PC-9 (cell line): ENCODE measurements around the gene EXOSC7. TPM values are rescaled to one million over a fixed set of nuclear protein-coding genes. Genes with fewer than 3 reads are reported as not detected.

Source experiments
- BruUV-seq: library from RNA; stranded (reverse); fragments of 400-500 nt; replicated peaks from 2 replicates; lab custom pipeline; 2021; lab: Mats Ljungman, UMichigan
- CTCF ChIA-PET: fragments of 300-600 bp; sonication (Branson Sonifier 250); formaldehyde crosslinking; loops from one replicate; lab custom pipeline; 2022; ENCODE audit warnings: antibody characterized with exemption; lab: Charles Lee
- POLR2A ChIA-PET: fragments of 300-600 bp; sonication (Branson Sonifier 250); formaldehyde crosslinking; loops from one replicate; lab custom pipeline; 2022; ENCODE audit warnings: antibody characterized with exemption; ENCODE audit not compliant: unreplicated experiment; lab: Charles Lee
- DNase-seq, 2 experiments: peaks; one replicate each; pipeline versions ENCODE4 v3.0.0 to v3.0.0-alpha.2; 2015 to 2022; ENCODE audit warnings: mixed read lengths in 1 of 2
- H2AFZ ChIP-seq: fragments of 200-600 bp; sonication (generic); 2 replicates; pipeline ENCODE4 v1.8.1; 2017; ENCODE audit warnings: antibody characterized with exemption
- H3F3A ChIP-seq: fragments of 200-600 bp; sonication (generic); 2 replicates; pipeline ENCODE4 v1.8.1; 2017; ENCODE audit warnings: antibody characterized with exemption, mild to moderate bottlenecking, low read depth; ENCODE audit not compliant: insufficient read depth
- H3K27ac ChIP-seq: fragments of 200-600 bp; sonication (generic); 2 replicates; pipeline ENCODE4 v1.6.1; 2016; ENCODE audit warnings: mixed run types
- H3K27me3 ChIP-seq: fragments of 200-600 bp; sonication (generic); 2 replicates; pipeline ENCODE4 v1.6.1; 2016; ENCODE audit warnings: low read depth, mixed run types; ENCODE audit not compliant: insufficient read depth
- H3K36me3 ChIP-seq: fragments of 200-600 bp; sonication (generic); 2 replicates; pipeline ENCODE4 v1.6.1; 2016; ENCODE audit warnings: low read depth, mixed run types
- H3K4me1 ChIP-seq: fragments of 200-600 bp; sonication (generic); replicated peaks from 2 replicates; pipeline ENCODE4 v1.6.1; 2016; ENCODE audit warnings: mixed run types; ENCODE audit not compliant: insufficient read depth
- H3K4me2 ChIP-seq: fragments of 200-600 bp; sonication (generic); 2 replicates; pipeline ENCODE4 v1.6.1; 2017; ENCODE audit warnings: mixed run types
- H3K4me3 ChIP-seq: fragments of 200-600 bp; sonication (generic); 2 replicates; pipeline ENCODE4 v1.6.1; 2016; ENCODE audit warnings: mixed run types
- H3K79me2 ChIP-seq: fragments of 200-600 bp; sonication (generic); 2 replicates; pipeline ENCODE4 v1.6.1; 2017; ENCODE audit warnings: low read depth, mixed run types
- H3K9me2 ChIP-seq: fragments of 200-600 bp; sonication (generic); 2 replicates; pipeline ENCODE4 v1.8.1; 2017; ENCODE audit warnings: mild to moderate bottlenecking; ENCODE audit not compliant: insufficient read depth
- H3K9me3 ChIP-seq: fragments of 200-600 bp; sonication (generic); 2 replicates; pipeline ENCODE4 v1.8.1; 2016; ENCODE audit warnings: low read depth; ENCODE audit not compliant: insufficient read depth
- H4K20me1 ChIP-seq: fragments of 200-600 bp; sonication (generic); 2 replicates; pipeline ENCODE4 v1.8.1; 2017; ENCODE audit not compliant: insufficient read depth
- EZH2 ChIP-seq: fragments of 200-600 bp; sonication (generic); IDR thresholded peaks from 2 replicates; pipeline ENCODE4 v1.8.0; 2017; ENCODE audit warnings: antibody characterized with exemption, low read depth
- intact Hi-C: fragments of 100-400 bp; cut with micrococcal nuclease; formaldehyde crosslinking; loops from one replicate; pipeline ENCODE4 v1.10.0; 2022; ENCODE audit not compliant: unreplicated experiment
- total RNA-seq: library from RNA; stranded (reverse); gene quantifications from 2 replicates; pipeline ENCODE4 v1.2.3, GENCODE V29; 2021
- TF ChIP-seq, protein P1 (sequence below): fragments of 200-600 bp; sonication (generic); conservative IDR thresholded peaks from 2 replicates; pipeline ENCODE4 v1.6.1; 2017; ENCODE audit warnings: mixed run types, antibody characterized with exemption, mild to moderate bottlenecking, moderate library complexity

EXOSC7 gene
- total RNA-seq, 1 experiment from 2014 or later: 56.2 TPM

GRCh38 chr3:45003859-45004258 lies 27.8 kb downstream of the EXOSC7 start:
- DNase-seq: no peak
- no peak overlapping the region for H3K4me3 ChIP-seq
- no peaks in the 10 kb centered on the region for H3K4me1 ChIP-seq
- ChIA-PET CTCF (no interaction called here), POLR2A (no interaction called here)
- no peaks in the 10 kb centered on the region for H3F3A ChIP-seq
- H4K20me1 ChIP-seq: no peaks in the 10 kb centered on the region
- H3K9me2 ChIP-seq: no peaks in the 10 kb centered on the region
- H3K9me3 ChIP-seq: no peaks in the 10 kb centered on the region
- peaks cover 17% of the 10 kb centered on the region; the same call in 1 of the 2 replicates for H3K36me3 ChIP-seq
- no peaks in the 10 kb centered on the region for H3K27me3 ChIP-seq
- no peak for TF ChIP-seq EZH2
- TF ChIP-seq, protein P1, sequence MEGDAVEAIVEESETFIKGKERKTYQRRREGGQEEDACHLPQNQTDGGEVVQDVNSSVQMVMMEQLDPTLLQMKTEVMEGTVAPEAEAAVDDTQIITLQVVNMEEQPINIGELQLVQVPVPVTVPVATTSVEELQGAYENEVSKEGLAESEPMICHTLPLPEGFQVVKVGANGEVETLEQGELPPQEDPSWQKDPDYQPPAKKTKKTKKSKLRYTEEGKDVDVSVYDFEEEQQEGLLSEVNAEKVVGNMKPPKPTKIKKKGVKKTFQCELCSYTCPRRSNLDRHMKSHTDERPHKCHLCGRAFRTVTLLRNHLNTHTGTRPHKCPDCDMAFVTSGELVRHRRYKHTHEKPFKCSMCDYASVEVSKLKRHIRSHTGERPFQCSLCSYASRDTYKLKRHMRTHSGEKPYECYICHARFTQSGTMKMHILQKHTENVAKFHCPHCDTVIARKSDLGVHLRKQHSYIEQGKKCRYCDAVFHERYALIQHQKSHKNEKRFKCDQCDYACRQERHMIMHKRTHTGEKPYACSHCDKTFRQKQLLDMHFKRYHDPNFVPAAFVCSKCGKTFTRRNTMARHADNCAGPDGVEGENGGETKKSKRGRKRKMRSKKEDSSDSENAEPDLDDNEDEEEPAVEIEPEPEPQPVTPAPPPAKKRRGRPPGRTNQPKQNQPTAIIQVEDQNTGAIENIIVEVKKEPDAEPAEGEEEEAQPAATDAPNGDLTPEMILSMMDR: no peak
- H3K27ac ChIP-seq: no peak overlapping the region
- no peak overlapping the region for H3K4me2 ChIP-seq
- no TSS peak for BruUV-seq
- intact Hi-C loops: no loop called here
- no peak overlapping the region for H2AFZ ChIP-seq
- no peaks in the 10 kb centered on the region for H3K79me2 ChIP-seq

- 0 out of 2 replicates have a peak, but pooled peaks cover 4% of the 10 kb centered on the region for H3K36me3 ChIP-seq
- BruUV-seq: no TSS peak
- no peaks in the 10 kb centered on the region for H3K27me3 ChIP-seq
Measured at GRCh38 chr3:45007091-45007490, 31.0 kb downstream of the EXOSC7 start.

GRCh38 chr3:45008117-45008516 lies 32.1 kb downstream of the EXOSC7 start:
- Histone ChIP-seq H3F3A (no peaks in the 10 kb centered on the region), H3K36me3 (0 out of 2 replicates have a peak, but pooled peaks cover 4% of the 10 kb centered on the region), H3K27ac (no peak overlapping the region), H3K4me3 (no peak overlapping the region), H3K4me1 (no peaks in the 10 kb centered on the region), H2AFZ (no peak overlapping the region), H3K27me3 (no peaks in the 10 kb centered on the region), H3K9me3 (no peaks in the 10 kb centered on the region), H4K20me1 (no peaks in the 10 kb centered on the region), H3K9me2 (no peaks in the 10 kb centered on the region), H3K4me2 (no peak overlapping the region), H3K79me2 (no peaks in the 10 kb centered on the region)
- intact Hi-C loops: no loop called here
- no peak for DNase-seq
- TF ChIP-seq, protein P1: no peak
- TF ChIP-seq EZH2: no peak
- no TSS peak for BruUV-seq
- CTCF ChIA-PET: no interaction called here
- POLR2A ChIA-PET: no interaction called here

More at GRCh38 chr3:45007091-45007490, 31.0 kb downstream of the EXOSC7 start:
- TF ChIP-seq, protein P1: no peak
- TF ChIP-seq EZH2: no peak
- H3F3A ChIP-seq: no peaks in the 10 kb centered on the region
- no peaks in the 10 kb centered on the region for H4K20me1 ChIP-seq
- no peaks in the 10 kb centered on the region for H3K9me3 ChIP-seq
- no peak overlapping the region for H2AFZ ChIP-seq
- H3K4me3 ChIP-seq: no peak overlapping the region
- ChIA-PET POLR2A (no interaction called here), CTCF (no interaction called here)
- intact Hi-C loops: no loop called here
- no peaks in the 10 kb centered on the region for H3K9me2 ChIP-seq
- no peak for DNase-seq
- H3K79me2 ChIP-seq: no peaks in the 10 kb centered on the region
- no peak overlapping the region for H3K4me2 ChIP-seq
- H3K27ac ChIP-seq: no peak overlapping the region
- no peaks in the 10 kb centered on the region for H3K4me1 ChIP-seq
